ENCODE results near the gene ARSJ. TPM values are rescaled to one million over a fixed set of nuclear protein-coding genes. Genes with fewer than 3 reads are reported as not detected.

Gene ARSJ
- total and polyA plus RNA-seq, 7 donors, result 0.03 to 0.35 (median 0.21) TPM

DNA sequence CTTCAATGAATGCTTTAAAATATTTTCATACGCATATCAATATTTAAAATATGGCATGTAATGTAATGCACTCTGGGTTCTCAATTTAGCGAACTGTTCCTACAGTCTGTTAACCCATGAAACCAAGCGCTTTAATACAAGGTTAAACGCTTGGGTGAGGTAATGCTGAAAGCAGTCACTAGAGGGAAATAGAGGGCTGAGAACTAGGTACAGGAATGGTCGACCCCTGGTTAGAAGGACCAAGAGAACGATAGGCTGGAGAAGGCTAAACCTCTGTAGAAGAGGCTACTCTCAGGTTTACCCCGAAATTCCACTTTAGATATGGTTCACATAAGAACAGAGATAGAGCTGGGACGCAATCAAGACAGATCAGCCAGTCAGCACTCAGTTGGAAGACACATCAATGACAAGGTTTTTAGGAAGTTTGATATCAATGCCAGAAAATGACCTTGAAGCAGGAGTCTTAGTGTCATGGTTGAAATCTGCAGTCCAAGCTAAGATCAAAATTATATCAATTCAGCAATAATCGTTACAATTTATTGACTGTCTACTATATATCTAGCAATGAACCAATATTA is 26.9 kb downstream of the ARSJ start:
- 65 to 73% (median 66%) methylated on average over 9 of the region's 9 CpGs for WGBS, 3 donors
- intact Hi-C loops (cut with DNase I), result no loop called here
- DNase-seq (no peak), ATAC-seq (no peak)
- H3K4me3 ChIP-seq, result no peak overlapping the region
- TF ChIP-seq, protein P1, sequence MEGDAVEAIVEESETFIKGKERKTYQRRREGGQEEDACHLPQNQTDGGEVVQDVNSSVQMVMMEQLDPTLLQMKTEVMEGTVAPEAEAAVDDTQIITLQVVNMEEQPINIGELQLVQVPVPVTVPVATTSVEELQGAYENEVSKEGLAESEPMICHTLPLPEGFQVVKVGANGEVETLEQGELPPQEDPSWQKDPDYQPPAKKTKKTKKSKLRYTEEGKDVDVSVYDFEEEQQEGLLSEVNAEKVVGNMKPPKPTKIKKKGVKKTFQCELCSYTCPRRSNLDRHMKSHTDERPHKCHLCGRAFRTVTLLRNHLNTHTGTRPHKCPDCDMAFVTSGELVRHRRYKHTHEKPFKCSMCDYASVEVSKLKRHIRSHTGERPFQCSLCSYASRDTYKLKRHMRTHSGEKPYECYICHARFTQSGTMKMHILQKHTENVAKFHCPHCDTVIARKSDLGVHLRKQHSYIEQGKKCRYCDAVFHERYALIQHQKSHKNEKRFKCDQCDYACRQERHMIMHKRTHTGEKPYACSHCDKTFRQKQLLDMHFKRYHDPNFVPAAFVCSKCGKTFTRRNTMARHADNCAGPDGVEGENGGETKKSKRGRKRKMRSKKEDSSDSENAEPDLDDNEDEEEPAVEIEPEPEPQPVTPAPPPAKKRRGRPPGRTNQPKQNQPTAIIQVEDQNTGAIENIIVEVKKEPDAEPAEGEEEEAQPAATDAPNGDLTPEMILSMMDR (IDR thresholded peaks at IDR 0.05), result peak; percentile 52
- H3K9me3 ChIP-seq, result no peaks in the 10 kb centered on the region
- no peak overlapping the region for H3K27ac ChIP-seq
- no peaks in the 10 kb centered on the region for H3K36me3 ChIP-seq (ENCODE audit: insufficient read depth in 1 of 2, low read depth in 1 of 2)
- no peaks in the 10 kb centered on the region for H3K4me1 ChIP-seq
- no peaks in the 10 kb centered on the region for H3K27me3 ChIP-seq (ENCODE audit: insufficient read depth in 3 of 3, low read length in 2 of 3)

DNA sequence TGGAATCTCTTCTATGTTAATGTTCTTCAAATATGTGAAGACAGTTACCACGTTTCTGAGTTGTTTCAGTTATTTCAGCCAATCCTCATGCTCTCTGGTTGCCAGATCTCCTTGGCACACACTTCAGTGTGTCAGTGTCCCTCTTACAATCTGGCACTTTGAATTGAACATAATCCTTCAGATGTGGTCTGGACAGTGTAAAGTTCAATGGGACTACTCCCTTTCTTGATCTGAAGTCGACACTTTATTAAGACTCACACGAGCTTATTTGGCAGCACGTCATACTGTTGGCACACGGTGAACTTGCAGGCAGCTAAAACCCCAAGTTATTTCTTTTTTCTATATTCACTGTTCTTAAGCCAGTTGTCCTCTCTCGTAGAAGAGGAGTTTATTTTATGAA is 28.2 kb downstream of the ARSJ start:
- ATAC-seq, result no peak
- H3K27me3 ChIP-seq (ENCODE audit: insufficient read depth in 3 of 3, low read length in 2 of 3), result no peaks in the 10 kb centered on the region
- no peaks in the 10 kb centered on the region for H3K4me1 ChIP-seq
- TF ChIP-seq, protein P1 (IDR thresholded peaks at IDR 0.05), result no peak
- 23 to 28% (median 25%) methylated on average over 6 of the region's 6 CpGs for WGBS, 3 donors
- no peaks in the 10 kb centered on the region for H3K36me3 ChIP-seq (ENCODE audit: insufficient read depth in 1 of 2, low read depth in 1 of 2)
- no peak overlapping the region for H3K27ac ChIP-seq
- intact Hi-C loops (cut with DNase I), result no loop called here
- H3K4me3 ChIP-seq, result no peak overlapping the region
- H3K9me3 ChIP-seq, result no peaks in the 10 kb centered on the region
- DNase-seq, result peak in 1 of 2 donors; percentile 18

DNA sequence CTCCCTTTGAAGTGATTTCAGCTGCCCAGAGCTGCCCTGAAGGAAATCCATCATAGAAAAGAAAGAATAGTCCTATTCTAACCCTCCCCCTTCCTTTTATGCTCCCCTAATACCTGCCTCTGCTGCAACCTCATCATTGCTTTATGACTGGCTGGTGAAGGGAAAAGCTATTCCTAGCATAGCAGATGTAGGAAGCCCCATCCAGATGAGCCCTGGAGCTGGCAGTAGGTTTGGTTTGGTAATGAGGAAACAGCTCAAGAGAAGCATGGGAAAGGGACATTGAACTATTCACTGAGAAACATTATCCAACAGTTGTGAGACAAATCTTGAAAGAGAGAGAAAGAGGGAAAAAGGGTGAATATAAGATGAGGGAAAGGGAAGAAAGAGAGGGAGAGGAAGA is 29.2 kb downstream of the ARSJ start:
- no peak for DNase-seq
- intact Hi-C loops (cut with DNase I), result no loop called here
- no peak for ATAC-seq
- H3K27ac ChIP-seq, result no peak overlapping the region
- H3K27me3 ChIP-seq (ENCODE audit: insufficient read depth in 3 of 3, low read length in 2 of 3), result no peaks in the 10 kb centered on the region
- no peak overlapping the region for H3K4me3 ChIP-seq
- TF ChIP-seq, protein P1 (IDR thresholded peaks at IDR 0.05), result no peak
- H3K36me3 ChIP-seq (ENCODE audit: insufficient read depth in 1 of 2, low read depth in 1 of 2), result no peaks in the 10 kb centered on the region
- no peaks in the 10 kb centered on the region for H3K4me1 ChIP-seq
- no peaks in the 10 kb centered on the region for H3K9me3 ChIP-seq

DNA sequence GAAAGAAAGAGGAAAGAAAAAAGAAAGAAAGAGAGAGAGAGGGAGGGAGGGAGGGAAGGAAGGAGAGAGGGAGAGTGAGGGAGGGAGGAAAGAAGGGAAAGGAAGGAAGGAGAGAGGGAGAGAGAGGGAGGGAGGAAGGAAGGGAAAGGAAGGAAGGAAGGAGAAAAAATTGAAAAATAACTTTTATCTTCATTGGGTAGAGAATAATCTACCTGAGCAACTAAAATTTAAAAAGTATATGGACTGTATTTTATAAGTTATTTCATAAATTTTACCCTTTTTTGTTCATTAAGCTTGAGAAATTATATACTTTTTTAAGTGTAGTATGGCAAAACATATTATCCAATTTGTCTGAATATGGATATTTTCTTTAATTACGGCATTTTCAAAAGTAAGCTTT is 32.0 kb downstream of the ARSJ start:
- intact Hi-C loops (cut with DNase I), result no loop called here

More for the DNA sequence above, 32.0 kb downstream of the ARSJ start:
- Histone ChIP-seq H3K4me1 (no peaks in the 10 kb centered on the region), H3K4me3 (no peak overlapping the region), H3K9me3 (no peaks in the 10 kb centered on the region), H3K27me3 (ENCODE audit: insufficient read depth in 3 of 3, low read length in 2 of 3) (no peaks in the 10 kb centered on the region), H3K36me3 (ENCODE audit: insufficient read depth in 1 of 2, low read depth in 1 of 2) (no peaks in the 10 kb centered on the region), H3K27ac (no peak overlapping the region)
- ATAC-seq, result no peak
- no peak for DNase-seq
- TF ChIP-seq, protein P1 (IDR thresholded peaks at IDR 0.05), result no peak
- WGBS, 3 donors, result 93 to 97% (median 95%) methylated on average over 1 of the region's 1 CpG

All from psoas muscle (tissue), 8 donors.